NCI-H1417 (cell line): ENCODE results near the gene SNRK.

Experiments
- DNase-seq, 3 experiments: peaks; one replicate each; lab custom pipeline; 2025; lab: John Stamatoyannopoulos, UW

SNRK gene

GRCh38 chr3:43372007-43372740 lies 85.8 kb downstream of the SNRK start:
- DNase-seq: no peak

- no peak for DNase-seq
Observed at GRCh38 chr3:43372809-43373559, 86.6 kb downstream of the SNRK start.

GRCh38 chr3:43373560-43373928 lies 87.2 kb downstream of the SNRK start:
- DNase-seq: no peak

- peak; percentile 10 to 16 (median 14) for DNase-seq
Observed at GRCh38 chr3:43378066-43378935, 92.0 kb downstream of the SNRK start.

- DNase-seq: no peak
Observed at GRCh38 chr3:43379343-43379742, 93.0 kb downstream of the SNRK start.

GRCh38 chr3:43388175-43388574 lies 101.8 kb downstream of the SNRK start:
- DNase-seq: no peak

GRCh38 chr3:43388915-43389314 lies 102.6 kb downstream of the SNRK start:
- DNase-seq: no peak

- no peak for DNase-seq
Observed at GRCh38 chr3:43389388-43390254, 103.3 kb downstream of the SNRK start.

- no peak for DNase-seq
Observed at GRCh38 chr3:43390255-43390588, 103.9 kb downstream of the SNRK start.

- no peak for DNase-seq
Observed at GRCh38 chr3:43391621-43392020, 105.3 kb downstream of the SNRK start.

- no peak for DNase-seq
Observed at GRCh38 chr3:43394041-43394554, 107.8 kb downstream of the SNRK start.

GRCh38 chr3:43399034-43399433 lies 112.7 kb downstream of the SNRK start:
- DNase-seq: no peak

- DNase-seq: no peak
Observed at GRCh38 chr3:43400167-43400566, 113.8 kb downstream of the SNRK start.
